ENCODE measurements around the gene CD69. TPM values are rescaled to one million over a fixed set of nuclear protein-coding genes. Genes with fewer than 3 reads are reported as not detected.

The CD69 gene
- total RNA-seq, 4 donors from 2014 or later: 0.41 to 0.72 (median 0.51) TPM; not detected in 1

GRCh38 chr12:9736936-9737705, 23.6 kb downstream of the CD69 start:
- peak overlapping the region in 3 of 4 donors; percentile 62 to 65 (median 64) for H3K27ac ChIP-seq

DNA sequence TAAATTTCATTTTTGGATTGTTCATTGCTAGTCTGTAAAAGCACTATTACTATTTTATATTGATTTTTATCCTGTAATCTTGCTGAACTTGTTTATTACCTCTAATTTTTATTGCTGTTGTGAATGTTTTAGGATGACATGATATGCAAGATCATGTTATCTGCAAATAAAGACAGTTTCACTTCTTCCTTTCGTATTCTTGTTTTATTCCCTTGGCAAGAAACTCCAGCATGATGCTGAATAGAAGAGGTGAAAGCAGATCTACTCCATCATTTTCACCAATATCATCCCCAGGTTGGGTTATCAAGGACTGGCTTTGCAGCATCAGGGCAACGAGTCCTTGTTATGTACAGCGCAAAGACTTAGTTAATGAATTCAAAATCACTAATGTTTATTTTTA, 25.1 kb downstream of the CD69 start:
- H3K4me1 ChIP-seq: peaks cover 0 to 6% of the 10 kb centered on the region in 2 donors
- no peak overlapping the region for H3K27ac ChIP-seq
- ATAC-seq: no peak

More at GRCh38 chr12:9736936-9737705, 23.6 kb downstream of the CD69 start:
- no peak for DNase-seq
- H3K4me3 ChIP-seq: no peak overlapping the region
- ATAC-seq: peak in 1 of 2 donors; percentile 36
- H3K4me1 ChIP-seq: peaks cover 0 to 6% of the 10 kb centered on the region in 2 donors
- no peaks in the 10 kb centered on the region for H3K36me3 ChIP-seq
- TF ChIP-seq, protein P1, sequence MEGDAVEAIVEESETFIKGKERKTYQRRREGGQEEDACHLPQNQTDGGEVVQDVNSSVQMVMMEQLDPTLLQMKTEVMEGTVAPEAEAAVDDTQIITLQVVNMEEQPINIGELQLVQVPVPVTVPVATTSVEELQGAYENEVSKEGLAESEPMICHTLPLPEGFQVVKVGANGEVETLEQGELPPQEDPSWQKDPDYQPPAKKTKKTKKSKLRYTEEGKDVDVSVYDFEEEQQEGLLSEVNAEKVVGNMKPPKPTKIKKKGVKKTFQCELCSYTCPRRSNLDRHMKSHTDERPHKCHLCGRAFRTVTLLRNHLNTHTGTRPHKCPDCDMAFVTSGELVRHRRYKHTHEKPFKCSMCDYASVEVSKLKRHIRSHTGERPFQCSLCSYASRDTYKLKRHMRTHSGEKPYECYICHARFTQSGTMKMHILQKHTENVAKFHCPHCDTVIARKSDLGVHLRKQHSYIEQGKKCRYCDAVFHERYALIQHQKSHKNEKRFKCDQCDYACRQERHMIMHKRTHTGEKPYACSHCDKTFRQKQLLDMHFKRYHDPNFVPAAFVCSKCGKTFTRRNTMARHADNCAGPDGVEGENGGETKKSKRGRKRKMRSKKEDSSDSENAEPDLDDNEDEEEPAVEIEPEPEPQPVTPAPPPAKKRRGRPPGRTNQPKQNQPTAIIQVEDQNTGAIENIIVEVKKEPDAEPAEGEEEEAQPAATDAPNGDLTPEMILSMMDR (IDR thresholded peaks at IDR 0.05 in 4 of 5, conservative IDR thresholded peaks at IDR 0.05 in 1 of 5): no peak
- no peak for TF ChIP-seq POLR2A (IDR thresholded peaks at IDR 0.05)
- H3K9me3 ChIP-seq: no peaks in the 10 kb centered on the region
- intact Hi-C loops (cut with DNase I; ENCODE audit: low total_unique reads) (no loop called here), in situ Hi-C loops (cut with MboI; ENCODE audit: low sequenced_read_pairs in 4 of 4) (no loop called here)
- no peaks in the 10 kb centered on the region for H3K27me3 ChIP-seq

DNA sequence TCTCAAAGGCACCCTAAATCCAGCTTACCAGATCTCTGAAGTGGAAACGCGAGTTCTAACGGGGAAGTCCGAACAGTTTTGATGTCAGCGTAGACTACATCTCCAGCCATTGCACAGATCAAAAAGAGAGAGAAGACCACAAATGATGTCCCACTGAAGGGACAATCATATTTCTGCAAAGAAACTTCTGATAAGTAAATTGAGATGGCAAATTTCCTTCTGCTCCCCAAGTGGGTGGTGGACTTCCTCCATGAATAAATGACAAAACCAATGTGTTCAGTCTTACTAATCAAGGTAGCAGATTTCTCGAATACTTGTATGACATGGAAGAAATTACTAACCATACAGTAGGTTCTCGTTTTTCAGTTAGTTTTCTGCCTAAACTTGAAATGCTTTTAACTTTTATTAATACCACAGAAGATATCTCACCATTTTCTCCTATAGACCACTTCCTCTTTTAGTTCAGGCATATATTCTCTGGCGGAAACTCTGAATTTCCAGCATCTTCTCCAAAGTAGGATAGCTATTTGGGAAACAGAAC, 27.7 kb downstream of the CD69 start, which contains the start of gene CLECL1:
Gene CLECL1, minus strand, starts transcription at position 177 of the 541 bp plus-strand sequence.
- Histone ChIP-seq H3K4me1 (peaks cover 0 to under 1% of the 10 kb centered on the region in 2 donors), H3K36me3 (no peaks in the 10 kb centered on the region), H3K9me3 (no peaks in the 10 kb centered on the region), H3K27ac (no peak within 1 kb of the TSS), H3K4me3 (no peak within 1 kb of the TSS), H3K27me3 (no peaks in the 10 kb centered on the region)
- DNase-seq: no peak
- no peak for ATAC-seq
- TF ChIP-seq, protein P1 (IDR thresholded peaks at IDR 0.05 in 4 of 5, conservative IDR thresholded peaks at IDR 0.05 in 1 of 5): no peak
- TF ChIP-seq POLR2A (IDR thresholded peaks at IDR 0.05): no peak
- in situ Hi-C loops (cut with MboI; ENCODE audit: low sequenced_read_pairs in 4 of 4) (no loop called here), intact Hi-C loops (cut with DNase I; ENCODE audit: low total_unique reads) (no loop called here)

More for the DNA sequence above, 25.1 kb downstream of the CD69 start:
- intact Hi-C loops (cut with DNase I; ENCODE audit: low total_unique reads) (no loop called here), in situ Hi-C loops (cut with MboI; ENCODE audit: low sequenced_read_pairs in 4 of 4) (no loop called here)
- no peak for TF ChIP-seq POLR2A (IDR thresholded peaks at IDR 0.05)
- DNase-seq: no peak
- Histone ChIP-seq H3K27me3 (no peaks in the 10 kb centered on the region), H3K36me3 (no peaks in the 10 kb centered on the region), H3K4me3 (no peak overlapping the region), H3K9me3 (no peaks in the 10 kb centered on the region)

DNA sequence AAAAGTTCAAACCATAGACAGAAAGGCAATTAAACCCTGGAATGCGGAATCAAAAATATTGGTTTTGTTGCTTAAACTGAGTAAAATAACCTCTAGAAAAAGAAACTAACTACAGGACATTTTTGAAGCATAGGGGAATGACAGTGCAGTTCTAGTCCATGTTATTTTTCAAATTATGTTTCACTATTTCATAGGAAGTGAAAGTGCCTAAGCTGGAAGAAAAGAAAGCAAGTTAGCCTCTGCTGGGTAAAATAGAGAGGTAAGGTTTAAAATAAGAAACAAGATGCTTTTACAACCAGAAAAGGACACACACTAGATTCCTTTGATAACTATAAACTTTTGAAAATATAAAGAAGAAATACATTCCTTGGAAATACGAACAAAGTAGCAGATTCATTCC, 28.9 kb downstream of the CD69 start:
- H3K36me3 ChIP-seq: no peaks in the 10 kb centered on the region
- no peaks in the 10 kb centered on the region for H3K9me3 ChIP-seq
- TF ChIP-seq, protein P1 (IDR thresholded peaks at IDR 0.05 in 4 of 5, conservative IDR thresholded peaks at IDR 0.05 in 1 of 5): no peak
- TF ChIP-seq POLR2A (IDR thresholded peaks at IDR 0.05): no peak
- H3K4me3 ChIP-seq: no peak overlapping the region
- ATAC-seq (no peak), DNase-seq (no peak)
- intact Hi-C loops (cut with DNase I; ENCODE audit: low total_unique reads) (no loop called here), in situ Hi-C loops (cut with MboI; ENCODE audit: low sequenced_read_pairs in 4 of 4) (no loop called here)
- no peaks in the 10 kb centered on the region for H3K27me3 ChIP-seq
- no peaks in the 10 kb centered on the region for H3K4me1 ChIP-seq
- no peak overlapping the region for H3K27ac ChIP-seq

GRCh38 chr12:9731393-9731792, 29.3 kb downstream of the CD69 start:
- Histone ChIP-seq H3K36me3 (no peaks in the 10 kb centered on the region), H3K27me3 (no peaks in the 10 kb centered on the region), H3K9me3 (no peaks in the 10 kb centered on the region), H3K27ac (no peak overlapping the region), H3K4me3 (no peak overlapping the region), H3K4me1 (no peaks in the 10 kb centered on the region)
- no peak for TF ChIP-seq POLR2A (IDR thresholded peaks at IDR 0.05)
- TF ChIP-seq, protein P1 (IDR thresholded peaks at IDR 0.05 in 4 of 5, conservative IDR thresholded peaks at IDR 0.05 in 1 of 5): no peak
- DNase-seq: no peak
- no peak for ATAC-seq
- intact Hi-C loops (cut with DNase I; ENCODE audit: low total_unique reads): no loop called here
- in situ Hi-C loops (cut with MboI; ENCODE audit: low sequenced_read_pairs in 4 of 4): no loop called here

Measured in gastrocnemius medialis (tissue), 4 donors.